Stimulated activated CD8-positive, alpha-beta memory T cell treated with anti-CD3 and anti-CD28 coated beads, Interleukin-4, amount 100 ng/mL, for 48 hours (primary cell): ENCODE data around the gene MRPS27.

Source experiments
- DNase-seq: peaks from one replicate; pipeline ENCODE4 v3.0.0-alpha.2; 2020

The MRPS27 gene

DNA sequence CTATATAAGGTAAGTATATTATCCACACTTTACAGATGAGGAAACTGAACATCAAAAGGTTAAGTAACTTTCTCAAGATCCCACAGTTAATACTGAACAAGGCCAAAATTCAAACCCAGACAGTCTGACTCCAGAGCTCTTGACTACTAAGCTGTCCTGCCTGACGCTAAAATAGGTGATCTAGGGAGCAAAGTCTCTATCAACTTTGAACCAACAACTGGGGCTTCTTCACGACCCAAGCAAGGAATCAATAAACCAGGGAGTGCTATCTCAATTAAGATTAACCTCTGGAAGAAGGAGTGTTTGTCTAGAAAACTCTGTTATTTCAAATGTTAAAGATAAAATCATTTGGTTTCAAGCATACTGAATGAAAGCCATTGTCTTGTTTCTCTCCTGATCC is 64.4 kb downstream of the MRPS27 start:
- no peak for DNase-seq

DNA sequence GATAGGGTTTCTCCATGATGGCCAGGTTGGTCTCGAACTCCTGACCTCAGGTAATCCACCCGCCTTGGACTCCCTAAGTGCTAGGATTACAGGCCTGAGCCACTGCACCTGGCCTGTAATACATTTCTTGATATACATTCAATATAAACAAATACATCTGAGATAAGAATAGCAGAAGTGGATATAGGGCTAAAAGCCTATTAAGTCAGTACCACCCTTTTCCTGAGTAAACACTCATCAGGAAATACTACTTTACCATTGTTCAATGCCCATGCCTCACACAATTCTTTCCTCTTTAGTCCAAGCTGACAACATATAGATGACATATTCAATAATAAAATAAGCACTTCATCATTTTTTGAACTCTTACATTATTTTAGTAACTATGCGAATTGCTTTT is 64.8 kb downstream of the MRPS27 start:
- no peak for DNase-seq

DNA sequence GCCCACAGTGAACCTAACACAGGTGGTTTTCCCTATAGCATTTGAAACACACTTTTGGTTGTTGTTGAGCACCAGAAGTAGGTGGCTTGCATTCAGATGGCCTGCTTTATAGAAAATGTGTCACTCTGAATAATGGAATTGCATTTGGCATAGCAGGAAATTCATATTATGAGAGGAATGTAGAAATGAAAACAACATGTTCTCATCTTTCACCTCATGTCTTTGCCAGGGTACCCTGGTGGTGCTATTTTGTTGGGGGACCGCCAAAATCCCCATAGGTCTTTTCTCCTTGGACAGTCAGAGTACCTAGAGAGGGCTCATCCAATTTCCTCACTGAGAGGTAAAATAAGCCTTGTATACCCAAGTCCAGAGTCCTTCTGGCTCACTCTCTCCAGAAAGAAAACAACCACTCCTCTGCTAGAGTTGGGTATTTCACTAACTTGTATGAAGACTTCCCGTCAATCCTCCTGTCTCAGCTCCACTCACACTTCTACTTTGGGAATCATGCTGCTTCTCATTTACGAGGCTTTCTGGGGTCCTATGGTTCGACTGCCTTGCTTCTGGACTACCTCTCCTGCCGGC is 67.4 kb downstream of the MRPS27 start:
- DNase-seq: no peak

DNA sequence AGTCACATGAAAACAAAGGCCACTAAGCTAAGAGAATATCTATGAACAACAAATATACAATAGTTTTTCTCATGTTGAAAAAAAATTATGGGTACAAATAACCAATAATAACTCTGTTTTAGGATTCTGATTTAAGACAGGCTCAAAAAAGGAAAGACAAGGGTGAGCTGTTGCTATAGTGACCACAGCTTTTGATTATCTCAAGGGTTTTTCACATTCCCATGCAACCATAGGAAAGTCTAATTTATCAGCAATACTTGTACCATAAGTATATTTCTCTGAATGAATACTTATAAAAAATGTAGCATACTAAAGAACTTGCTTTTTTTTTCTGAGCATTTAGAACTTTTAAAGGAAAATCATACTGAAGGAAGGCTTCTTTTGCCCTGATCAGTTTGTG is 68.0 kb downstream of the MRPS27 start:
- DNase-seq: no peak

DNA sequence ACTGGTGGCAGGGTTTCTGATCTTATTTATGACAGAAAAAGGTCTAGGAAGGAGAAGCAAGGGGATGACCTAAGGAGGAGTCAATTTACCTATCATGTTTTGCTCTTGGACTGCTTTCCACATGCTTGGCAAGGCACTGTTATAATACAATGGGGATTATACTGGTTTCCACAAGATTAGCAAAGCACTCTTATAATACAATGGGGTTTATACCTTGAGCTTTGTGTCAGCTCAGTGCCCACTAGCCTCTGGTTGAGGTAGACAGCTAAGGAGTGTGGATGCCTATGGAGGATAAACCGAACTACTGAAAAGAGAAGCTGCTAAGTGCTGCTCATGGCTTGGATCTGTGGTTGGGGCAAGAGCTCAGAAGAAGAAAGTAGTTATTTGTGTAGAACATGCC is 68.7 kb downstream of the MRPS27 start:
- DNase-seq: no peak

DNA sequence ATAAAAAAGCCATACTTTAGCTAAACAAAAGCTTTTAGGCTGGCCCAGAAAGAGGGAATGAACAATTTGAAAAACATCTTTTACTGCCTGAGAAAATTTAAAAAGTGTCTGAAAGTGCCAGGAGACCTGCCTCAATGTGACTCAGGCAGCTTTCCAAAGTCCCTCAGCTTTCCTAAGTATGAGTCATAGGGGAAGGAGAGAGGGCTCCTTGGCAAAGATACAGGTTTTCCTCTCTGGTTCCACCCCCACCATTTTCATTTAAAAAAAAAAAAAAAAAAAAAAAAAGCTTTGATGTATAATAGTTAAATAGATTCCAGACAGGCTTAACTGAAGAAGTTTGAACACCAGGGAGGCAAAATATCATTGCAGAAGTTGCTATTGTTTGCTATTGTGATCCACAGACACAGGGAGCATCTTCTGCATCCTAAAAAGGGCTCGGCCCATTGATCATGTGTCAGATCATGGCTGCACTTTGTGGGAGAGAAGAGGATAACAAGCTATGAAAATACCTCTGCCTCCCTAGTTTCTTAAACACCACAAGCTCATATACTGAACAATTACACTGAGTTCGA is 71.5 kb downstream of the MRPS27 start:
- DNase-seq: no peak

DNA sequence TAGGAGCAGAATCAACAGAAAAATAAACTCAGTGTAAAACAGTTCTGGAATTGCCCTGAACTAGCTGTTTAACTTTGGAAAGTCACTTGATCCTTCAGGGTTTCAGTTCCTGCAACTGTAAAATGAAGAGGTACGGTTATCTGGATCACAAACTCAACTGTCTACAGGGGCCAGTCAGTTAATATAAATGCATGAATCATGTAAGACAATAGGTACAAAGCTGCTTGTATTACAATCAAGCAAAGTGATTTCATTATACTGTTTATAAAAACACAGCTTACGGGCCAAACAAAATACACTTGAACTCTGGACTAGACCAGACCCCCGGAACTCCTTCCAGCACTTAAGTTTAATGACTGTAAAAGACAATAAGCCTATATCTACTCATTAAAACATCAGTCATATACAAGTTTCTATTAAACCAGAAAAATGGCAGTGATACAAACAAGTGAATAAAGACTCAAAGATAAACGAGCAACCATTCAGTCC is 73.0 kb downstream of the MRPS27 start:
- no peak for DNase-seq

DNA sequence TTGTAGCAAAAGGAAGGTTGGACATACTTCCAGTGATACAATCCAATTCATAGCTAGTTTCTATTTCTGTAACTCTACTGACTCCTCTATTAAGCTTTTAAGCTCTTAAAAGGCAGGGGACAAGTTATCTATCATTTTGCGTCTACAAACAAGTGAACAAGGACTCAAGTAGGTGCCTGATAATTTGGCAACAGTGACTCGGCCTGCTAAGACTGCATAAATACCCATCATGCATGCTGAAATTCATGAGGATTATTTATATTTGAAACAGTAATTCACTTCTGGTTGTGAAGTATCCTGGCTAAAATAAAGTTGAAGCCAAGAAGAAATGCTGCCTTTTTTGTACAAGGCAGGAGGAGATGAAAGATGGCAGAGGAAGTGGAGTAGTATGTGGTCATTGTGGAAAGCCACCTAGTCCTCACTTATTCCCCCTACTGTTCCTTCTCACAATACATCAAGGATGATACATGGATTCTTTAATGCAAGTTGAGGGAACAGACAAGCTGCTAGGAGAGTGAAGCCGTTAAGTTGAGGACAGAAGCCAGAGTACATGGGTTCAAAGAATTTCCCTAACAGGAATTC is 74.0 kb downstream of the MRPS27 start:
- DNase-seq: no peak

DNA sequence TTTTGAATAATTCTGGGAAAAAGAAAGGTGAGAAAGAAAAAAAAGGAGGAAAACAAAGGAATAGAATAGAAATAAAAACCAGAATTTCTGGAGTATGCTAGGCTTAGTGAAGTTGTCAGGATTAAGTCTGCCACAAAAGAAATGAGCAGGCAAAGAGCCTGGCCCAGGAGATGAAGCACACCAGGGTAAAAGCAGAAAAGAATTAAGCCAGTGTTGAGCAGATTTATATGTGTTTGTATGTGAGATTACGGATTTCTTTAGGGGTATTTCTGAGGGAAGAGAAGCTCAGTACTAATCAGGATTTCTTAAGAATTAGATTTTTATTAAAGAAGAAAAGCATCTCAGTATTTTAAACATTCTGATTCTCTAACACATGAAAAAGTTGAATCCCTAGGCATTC is 74.5 kb downstream of the MRPS27 start:
- no peak for DNase-seq

DNA sequence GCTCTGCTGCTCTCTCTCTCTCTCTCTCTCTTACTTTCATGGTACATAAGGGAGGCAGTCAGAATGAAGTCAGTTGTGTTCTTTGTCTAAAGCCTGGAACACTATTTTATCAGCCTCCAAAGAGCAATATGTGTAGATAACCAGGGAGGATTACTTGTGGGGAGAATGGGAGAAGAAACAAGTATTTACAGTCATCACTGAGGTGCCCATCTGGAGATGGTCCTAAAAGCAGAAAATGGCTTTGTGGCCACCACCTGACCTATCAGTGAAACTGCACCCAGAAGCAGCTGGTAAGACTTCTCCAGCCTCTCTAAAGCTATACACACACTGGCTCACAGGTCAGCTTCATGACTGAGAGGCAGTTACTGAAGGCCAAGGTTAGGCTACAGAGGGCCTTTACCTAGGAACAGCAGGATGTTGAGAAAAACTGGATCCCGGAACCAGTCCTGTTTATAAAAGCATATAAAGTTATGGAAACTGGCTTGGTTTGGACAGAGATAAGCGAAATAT is 75.1 kb downstream of the MRPS27 start:
- DNase-seq: no peak

DNA sequence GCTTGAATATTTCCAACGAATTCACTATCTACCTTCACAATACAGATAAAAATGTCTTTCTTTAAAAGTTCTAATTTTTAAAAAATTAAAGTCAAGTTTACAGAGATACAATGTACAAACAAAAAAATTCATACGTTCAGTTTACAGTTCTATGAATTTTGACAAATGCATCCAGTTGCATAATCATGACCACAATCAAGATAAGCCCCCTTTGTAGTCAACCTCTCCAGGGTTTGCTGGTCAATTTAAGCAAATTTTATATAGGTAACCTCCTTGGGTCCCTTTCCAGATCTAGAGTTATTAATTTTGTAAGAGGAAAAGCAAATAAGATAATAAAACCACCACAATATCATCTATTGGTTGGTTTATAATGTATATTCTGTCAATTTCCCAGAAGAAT is 76.3 kb downstream of the MRPS27 start:
- DNase-seq: no peak

DNA sequence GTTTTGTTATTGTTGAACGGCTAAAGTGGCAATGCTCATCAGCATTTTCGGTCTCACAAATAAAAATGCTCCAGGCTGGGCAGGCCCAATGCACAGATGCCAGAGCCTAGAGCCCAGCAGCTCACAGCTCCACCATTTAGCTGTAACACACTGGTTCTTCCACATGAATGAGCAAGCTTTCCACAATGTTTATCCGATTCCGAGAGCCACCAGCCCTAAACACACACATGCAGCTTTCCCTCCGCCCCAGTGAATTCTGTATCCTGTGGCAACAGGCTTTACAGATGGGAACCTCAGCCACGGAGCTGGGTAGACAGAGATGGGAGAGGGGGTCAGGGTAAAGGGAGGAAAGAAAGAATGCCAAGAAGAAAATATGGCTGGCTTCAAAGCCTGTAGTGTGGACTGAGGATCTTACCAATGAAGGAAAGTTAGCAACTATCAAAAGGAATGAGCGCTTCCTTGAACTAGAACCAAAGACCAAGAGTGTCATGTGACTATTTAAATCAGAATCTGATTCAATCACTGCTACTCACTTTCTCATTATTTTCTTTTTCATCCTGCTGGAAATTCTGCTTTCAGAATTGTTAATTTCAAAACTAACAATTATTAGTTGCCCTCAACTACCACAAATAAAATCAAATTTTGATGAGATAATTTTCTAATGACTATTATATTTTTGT is 77.1 kb downstream of the MRPS27 start:
- no peak for DNase-seq

DNA sequence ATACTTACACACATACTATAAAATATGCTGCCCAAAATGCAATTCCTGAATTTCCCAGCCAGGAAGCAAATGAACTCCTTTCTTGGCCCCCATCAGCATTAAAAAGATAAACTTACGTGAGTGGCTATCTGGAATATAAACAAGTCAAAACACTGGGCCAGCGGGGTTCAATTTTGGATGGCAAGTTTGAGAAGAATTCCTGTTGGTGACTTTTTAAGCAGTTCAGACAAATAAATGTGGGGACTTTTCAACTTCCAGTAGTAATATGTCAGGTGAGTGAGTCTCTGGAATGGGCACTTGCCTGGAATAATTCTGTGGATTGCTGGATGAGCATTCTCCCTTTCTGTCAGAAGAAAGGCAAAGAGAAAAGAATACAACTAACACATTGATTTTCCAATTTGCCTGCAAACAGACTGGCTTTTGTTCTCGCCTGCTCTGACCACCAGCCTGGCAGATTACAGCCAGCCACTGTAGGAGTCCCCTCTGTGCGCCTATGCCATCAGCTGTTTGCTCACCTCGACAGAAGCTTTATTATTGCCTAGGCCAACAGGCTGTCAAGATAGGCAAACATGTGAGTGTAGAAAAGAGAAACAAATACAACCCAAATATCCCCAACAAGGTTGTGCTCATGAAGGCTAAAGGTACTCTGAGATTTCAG is 78.6 kb downstream of the MRPS27 start:
- no peak for DNase-seq

DNA sequence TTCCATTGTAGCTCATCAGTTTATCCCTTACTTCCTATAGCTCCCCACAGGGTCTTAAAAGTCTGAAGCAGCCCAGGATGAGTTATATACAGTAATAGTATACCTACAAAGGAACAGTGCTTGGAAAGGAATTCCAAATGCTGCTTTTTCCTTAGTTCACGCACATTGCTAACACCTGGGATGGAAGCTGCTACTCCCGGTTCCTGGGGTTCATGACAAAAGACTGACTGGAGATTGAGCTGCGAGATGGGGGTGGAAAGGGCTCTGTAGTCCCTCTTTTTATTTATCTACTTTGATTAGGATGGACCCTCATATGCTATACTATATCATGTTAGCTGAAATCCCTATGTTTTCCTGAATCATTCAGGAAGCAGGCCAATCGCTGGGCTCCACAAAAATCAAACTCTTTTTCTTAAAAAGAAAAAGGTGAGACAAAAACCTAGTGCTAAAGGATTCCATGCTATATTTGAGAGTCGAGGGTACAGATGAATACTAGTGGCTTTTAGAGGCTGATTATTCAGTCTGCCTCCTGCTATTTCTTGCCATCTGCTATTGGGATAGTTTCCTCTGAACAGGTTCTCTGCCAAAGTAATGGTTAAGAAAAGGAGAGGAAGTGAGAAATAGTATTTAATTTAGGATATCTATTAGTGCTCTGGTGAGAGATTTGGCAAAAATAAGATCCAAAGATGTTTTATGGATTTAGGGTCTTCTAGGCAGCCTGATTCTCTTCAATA is 81.2 kb downstream of the MRPS27 start:
- no peak for DNase-seq

DNA sequence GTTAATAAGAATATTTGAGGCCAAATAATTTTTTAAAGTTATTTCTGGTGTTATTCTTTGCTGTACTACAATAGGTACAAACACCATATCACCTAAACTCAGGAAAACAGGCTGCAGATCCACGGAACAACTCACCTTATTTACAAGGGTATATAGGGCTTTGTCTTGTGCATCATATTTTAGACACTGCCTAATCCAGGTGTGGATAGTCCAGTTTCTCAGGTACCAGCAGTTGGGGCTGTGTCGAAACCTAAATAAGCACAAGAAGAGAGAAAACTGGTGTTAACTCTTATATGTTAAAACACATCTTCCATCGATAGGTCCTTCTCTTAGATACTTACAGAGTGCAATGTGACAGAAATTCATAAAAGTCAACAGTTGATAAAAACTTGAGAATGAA is 82.2 kb downstream of the MRPS27 start:
- no peak for DNase-seq

DNA sequence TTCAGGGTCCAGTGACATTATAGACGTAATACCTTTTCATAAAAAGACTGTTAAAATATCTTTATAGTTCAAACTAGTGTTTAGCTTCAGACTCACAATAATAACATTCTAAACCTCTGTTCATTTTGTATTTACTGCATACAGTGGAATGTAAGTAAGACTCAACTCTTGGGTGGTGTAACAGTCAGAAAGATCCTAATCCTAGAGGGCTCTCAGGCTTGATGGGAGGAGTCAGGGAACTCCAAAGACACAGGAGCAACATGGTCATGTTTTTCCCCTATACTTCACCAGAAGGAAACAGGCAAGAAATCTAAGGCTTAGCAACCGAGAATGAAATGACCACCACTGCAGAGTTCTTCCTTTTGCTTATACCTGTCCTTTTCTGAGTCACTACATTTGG is 82.6 kb downstream of the MRPS27 start:
- no peak for DNase-seq

DNA sequence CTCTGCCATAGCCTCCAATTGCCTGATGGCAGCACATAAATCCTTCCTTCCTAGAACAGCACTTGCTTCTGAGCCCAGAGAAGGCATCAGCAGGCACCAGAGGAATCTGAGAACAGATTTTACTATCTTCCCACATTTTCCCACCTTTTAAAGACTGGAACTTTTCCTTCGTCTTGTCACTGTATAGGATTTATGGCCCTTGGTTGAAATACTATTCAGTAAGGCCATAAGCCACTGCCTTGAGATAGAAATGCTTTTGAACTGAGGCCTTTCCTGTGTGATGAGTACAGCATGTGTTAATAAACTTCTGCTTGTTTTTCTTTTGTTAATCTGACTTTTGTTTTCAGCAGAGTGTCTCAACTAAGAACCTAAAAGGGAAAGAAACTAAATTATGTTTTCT is 84.3 kb downstream of the MRPS27 start:
- DNase-seq: no peak

DNA sequence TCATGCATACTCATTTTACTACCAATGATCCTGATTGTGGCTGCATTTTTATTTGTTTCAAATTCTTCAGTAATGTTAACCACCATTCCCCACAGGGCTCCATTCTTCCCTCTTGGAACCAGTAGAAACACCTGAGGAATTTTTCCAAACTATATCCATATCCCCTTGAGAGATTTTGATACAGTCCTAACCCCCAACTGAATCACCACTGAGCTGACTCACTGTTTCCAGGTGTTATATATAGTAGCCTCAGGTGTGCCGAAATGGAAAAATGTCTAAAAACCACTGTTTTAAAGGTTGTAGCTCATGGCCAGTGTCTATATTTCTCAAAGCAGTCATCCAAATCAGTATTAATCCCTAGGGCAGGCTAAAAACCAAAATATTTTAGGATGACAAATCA is 85.2 kb downstream of the MRPS27 start:
- no peak for DNase-seq

DNA sequence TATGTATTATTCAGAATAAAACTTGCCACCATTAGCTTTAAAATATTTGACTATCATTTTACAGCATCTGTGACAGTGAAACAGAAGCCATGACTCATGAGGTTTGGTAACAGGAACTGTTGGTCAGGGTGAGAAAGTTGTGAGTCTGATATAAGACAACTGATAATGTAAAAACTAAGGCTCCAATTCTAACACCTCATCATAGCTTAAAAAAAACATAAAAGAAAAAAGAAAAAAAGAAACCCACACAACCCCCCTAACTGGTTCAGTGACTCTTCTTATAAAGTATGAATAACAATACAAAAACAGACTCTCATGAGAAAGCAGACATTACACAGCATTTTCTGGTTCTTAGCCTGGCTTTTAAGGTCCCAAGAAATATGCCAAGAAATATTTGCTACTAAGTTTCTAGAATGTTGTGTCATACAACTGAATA is 85.8 kb downstream of the MRPS27 start:
- DNase-seq: no peak

DNA sequence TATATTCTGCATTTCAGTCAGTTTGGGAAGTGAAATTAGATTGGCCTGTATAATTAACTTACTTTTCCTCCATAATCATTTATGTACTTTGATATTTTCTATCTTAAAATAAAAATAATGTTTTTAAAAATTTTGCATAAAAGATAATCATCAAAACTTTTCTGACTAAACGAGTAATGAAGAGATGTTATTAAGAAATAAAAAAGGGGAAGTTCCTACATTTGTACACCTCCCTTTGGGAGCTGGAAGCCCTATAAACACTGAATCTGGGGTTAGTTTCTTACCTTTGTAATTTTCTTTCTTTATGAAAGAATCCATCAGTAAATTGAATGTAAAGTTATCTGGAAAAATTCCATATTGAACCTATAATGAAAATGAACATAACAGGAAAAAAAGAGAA is 86.2 kb downstream of the MRPS27 start:
- DNase-seq: no peak

DNA sequence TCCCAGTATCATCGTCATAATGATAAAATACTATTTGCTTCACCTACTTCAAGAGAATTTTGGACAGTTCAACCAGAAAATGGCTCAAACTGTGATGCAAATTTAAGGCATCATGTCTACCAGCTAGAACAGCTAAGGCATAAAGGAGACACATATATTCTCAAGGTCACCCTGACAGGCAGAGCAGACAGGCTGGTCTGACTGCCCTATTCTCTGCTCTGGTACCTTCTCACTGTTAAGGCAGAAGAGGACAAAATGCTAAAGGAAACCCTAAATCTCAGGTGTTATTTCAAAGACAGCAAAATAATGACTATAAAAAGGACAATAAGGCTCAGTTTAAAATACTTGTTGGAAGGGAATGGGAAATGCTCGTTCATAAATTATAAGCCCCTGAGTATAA is 87.2 kb downstream of the MRPS27 start:
- no peak for DNase-seq

DNA sequence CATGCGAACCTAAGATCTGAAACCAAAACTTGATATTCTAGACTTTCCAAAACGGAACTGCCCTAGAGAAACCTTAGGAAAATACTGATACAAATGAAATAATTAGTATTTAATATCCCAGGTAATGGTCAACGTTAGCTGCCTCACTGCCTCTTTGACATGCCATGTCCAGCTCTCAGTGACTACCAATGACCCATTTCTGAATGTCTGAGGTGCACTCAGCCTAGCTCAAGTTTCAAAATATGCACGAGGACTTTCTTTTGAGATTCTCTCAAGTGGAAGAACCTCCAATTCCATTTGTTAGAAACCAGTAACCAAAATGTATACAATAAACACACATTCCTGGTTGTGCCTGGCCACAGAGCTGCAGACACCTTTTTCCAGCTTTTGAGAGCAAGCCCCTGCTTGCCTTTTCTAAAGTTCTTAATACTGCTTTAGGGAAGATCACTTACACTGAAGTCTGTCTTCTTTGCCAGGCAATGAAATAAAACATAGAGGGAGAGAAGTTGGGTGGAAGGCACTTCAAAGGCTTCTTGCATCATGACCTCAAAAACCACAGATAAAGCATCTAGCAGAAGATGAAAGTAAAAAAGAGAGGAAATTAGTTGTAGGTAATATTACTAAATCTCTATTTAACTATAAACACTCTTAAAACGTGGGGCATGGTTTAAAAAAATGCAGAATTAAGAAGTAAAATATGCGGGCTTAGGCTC is 87.9 kb downstream of the MRPS27 start:
- DNase-seq: no peak
